HG03135 (cell line): ENCODE measurements around the gene RENBP.
A peak's percentile ranks its signal among the peaks of the same experiment; 100 is the strongest.

ENCODE experiments used
- ATAC-seq: cut with Tn5 transposase; IDR thresholded peaks from one replicate; pipeline ENCODE4 v1.9.1; 2021; ENCODE audit warnings: mild to moderate bottlenecking, moderate library complexity; ENCODE audit not compliant: unreplicated experiment

The RENBP gene

DNA sequence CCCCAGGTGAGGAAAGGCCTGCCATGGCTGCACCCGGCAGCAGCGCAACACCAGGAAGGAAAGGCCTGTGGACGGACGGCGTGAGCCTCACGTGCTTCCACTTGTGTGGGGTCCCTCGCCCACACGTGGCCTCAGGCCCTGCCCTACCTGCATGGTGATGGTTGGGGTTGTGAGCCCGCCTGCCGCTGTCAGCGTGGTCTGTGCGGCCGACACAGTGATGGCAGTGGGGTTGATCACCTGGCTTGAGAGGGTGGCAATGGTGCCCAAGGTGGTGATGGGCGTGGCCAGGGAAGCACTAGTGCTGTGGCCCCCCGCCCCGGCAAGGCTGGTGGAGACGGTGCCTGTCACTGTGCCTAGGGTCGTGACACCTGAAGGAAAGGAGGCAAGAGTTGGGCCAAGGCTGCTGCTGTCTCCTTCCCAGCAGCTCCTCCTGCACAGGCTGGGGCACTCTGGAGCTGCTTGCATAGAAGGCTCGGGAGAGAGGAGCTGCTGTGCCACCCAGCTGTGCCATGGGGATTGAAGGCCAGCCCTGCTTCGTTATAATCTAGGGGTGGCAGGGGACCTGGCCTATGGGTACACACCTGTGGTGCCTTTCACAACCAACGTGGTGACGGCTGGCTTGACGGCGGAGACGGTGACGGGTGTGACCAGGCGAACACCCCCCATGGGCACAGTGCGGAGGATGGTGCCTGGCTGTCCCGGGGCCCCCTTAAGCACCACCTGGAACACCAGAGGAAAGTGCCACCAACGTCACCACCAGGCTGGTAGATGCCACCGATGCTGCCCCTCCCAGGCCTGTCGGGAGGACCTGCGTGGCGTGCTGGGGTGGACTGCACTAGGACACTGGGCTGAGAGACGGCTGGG lies 11.8 kb upstream of the RENBP start:
- ATAC-seq, result no peak

DNA sequence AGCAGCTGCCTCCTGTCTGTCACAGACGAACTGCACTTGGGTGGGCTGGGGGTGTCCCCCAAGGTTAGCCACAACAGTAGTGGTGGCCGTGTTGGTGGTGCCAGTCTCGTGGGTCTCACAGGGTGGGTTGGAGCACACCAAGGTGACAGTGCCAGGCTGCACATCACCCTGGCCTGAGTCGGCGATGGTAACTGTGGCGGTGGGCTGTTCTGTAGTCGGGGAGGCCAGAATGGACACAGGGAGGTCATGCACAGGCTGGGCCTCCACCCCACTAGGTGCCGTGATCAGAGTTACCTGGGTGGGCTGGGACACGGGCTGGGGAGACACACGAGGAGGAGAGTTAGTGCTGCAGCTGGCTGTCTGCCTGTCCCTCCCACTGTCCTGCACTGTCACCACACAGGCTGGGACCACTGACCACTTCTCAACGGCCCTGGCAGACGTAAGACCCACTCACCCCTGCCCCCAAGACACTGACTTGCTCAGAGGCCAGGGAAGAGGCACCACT lies 10.8 kb upstream of the RENBP start:
- no peak for ATAC-seq

DNA sequence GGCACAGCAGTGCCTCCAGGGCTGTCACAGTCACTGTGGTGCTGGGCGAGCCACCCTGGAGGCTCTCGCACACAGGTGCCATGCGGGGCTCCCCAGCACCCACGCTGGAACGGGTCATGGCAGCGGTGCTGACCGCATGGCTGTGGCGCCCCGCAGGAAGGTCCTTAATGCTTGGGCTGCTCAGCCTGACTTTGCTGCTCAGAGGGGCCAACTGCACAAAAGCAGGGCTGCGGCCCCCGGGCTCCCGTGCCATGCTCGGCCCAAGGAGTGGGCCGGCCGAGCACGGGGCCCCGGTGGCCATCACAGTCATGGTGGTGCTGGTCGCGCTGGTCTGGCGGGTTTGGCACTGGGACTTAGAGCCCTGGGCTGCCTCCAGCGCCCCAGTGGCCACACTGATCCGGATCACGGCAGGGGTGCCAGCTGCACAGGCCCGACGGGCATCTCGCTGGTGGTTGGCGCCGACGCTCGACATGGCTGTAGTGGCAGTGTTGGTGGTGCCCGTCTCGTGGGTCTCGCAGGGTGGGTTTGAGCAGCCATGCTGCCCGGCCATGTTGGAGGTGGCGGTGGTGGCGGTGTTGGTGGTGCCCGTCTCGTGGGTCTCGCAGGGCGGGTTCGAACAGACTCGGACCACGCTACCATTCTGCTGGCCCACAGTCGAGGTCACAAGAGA lies 10.2 kb upstream of the RENBP start:
- no peak for ATAC-seq

DNA sequence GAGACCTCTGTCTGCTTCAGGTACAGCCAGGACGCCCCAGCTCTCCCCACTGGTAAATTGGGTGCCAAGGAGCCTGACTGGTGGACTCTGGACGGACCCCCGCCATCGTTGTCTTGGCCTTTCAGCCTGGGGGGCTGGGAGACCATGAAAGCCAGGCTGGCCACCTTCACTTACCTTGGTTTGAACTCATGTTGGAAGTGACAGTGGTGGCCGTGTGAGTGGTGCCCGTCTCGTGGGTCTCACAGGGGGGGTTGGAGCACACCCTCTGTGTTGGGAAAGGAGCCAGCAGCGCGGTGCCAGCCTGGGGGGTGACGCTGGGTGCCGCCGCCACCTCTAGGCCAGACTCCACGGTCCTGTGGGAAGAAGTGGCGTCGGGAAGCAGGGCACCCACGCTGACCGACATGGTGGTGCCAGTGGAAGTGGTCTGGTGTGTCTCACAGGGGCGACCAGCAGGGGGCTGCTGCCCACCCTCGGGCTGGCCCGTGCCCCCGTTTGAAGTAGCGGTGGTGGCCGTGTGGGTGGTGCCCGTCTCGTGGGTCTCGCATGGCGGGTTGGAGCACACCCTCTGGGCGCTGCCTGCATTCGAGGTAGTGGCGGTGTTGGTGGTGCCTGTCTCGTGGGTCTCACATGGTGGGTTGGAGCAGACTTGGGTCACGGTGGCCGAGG lies 9.6 kb upstream of the RENBP start:
- ATAC-seq, result no peak

DNA sequence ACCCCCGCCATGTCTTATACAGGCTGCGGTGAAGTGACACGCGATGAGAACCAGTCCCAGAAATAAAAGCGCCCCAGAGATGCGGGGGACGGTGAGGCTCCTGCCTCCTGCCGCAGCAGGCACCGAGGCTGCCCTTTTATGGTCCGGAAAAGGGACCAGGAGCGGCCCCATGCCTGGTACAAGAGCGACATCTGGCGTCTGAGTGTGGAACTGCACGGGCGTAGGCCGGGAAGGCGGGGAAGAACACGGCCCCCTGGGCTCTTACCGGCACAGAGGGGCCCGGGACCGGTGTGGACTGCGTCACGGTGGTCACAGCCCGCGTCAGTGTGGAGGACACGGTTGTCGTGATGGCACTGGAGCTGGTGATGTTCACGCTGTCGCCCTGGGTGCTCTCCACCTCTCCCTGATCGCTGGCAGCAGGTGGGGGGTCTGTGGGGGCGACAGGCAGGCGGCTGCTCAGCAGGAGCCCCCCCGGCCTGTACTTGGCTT lies 8.9 kb upstream of the RENBP start:
- ATAC-seq, result peak; percentile 60

DNA sequence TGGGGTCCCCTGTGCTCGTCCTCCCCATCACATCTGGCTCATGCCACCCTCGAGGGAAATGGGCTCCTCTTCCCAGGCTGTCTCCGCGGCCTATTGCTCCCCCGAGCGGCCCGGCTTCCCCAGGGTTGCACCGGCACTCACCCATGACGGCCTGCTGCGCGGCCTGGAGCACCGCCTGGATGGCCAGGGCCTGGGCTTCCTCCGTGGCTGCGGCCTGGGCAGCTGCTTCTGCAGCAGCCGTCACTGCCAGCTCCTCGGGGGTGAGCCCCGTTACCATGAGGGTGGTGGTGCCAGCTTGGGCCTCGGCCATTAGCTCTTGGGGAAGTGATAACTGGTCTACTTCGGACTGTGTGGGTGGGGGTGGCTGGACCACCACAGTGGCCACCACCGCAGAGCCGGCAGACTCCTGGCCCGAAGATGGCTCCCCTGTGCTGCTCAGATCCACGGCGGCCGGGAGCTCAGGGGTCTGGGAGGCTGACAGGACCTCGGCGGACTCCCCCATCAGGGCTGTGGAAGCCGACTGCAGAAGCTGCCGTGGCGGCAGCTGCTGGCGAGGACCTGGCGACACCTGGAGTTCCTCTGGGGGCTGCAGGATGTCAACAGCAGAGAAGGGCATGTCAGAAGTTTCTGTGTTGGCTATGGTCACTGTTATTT lies 8.1 kb upstream of the RENBP start:
- ATAC-seq, result no peak

DNA sequence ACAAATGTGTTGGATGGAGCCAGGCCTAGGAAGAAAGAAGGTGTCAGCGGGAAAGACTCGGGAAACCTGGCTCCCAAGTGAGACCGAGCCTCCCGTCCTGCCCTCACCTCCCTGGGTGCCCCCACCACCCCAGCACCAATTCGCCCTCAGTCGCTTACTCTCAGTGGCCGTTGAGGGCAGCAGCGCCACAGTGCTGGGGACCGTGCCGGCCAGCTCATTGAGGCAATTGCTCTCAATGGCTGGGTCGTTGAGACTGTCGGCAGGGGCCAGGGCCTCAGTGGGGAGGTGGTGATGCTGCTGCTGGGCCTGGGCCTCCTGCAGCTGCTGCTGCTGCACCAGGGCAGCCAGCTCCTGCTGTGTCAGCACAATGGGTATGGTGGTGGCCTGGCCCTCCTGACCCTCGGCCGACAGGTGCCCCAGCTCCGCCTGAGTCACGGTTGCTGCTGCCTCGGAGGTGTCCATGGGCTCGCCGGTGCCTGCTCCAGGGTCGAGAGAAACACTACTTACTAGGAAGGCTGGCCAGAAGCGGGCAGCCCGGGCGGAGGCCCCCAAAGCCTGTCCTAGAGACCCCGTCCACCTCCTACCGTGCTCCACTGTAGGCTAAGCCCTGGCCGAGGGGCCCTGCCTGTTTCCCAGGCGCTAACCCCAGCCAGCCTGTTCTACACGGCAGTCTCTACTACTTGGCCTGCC lies 7.4 kb upstream of the RENBP start:
- ATAC-seq, result no peak

DNA sequence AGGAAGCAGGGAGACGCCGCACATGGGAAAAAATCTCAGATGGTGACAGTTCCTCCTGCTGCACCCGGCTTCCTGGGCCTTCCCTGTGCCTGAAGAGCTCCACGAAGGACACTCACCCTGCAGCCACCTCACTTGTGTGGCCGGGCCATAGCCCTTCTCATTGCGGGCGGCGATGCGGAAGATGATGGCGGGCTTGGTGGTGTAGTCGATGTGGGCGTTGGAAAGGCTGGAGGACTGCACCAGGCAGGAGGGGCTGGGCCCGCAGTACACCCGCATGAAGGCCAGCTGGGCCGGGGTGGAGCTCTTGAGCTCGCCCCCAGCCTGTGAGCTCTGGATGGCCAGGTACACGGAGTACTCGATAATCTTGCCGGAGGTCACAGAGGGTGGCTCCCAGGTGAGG lies 5.7 kb upstream of the RENBP start:
- no peak for ATAC-seq

DNA sequence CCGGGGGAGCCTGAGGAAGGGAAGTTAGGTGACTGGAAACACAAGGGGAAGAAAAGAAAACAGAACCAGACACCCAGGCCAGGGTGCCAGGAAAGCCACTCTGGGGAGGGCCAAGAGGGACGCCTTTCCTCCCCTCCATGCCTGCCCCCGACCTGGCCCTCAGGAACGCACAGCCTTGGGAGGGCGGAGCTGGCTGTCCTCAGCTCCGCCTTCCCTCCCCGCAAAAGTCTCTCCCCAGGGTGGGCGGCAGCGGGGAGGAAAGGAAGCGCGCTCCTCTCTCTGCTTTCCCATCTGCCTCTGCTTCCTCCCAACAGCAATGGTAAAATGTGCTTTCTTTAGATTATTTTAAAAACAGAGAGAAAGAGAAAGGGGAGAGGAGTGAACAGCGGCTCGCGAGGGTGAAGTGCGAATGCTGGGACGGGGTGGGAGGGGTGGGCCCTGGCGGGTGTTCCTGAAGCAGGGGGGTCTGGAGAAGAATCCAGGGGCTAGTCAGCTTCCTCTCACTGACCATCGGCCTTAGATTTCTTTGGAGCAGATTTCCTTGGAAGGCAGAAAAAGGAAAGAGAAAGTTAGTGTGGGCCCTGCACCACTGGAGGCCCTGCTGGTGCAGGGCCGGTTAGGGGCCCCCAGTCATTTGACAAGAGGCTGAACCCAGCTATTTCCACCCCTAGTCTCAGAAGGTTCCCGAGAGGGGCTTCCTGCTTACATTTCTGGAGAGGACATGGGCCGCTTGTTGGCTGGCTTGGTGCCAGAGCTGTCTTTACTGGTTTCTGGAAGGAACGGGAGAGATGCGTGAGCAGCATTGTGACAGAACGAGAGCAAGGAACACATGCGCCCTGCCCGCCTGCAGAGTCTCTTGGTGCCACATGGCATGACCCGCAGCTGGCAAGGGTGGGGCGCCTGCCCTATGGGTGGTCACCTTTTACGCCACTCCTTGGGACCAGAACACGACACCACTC lies 4.7 kb upstream of the RENBP start:
- ATAC-seq, result no peak

DNA sequence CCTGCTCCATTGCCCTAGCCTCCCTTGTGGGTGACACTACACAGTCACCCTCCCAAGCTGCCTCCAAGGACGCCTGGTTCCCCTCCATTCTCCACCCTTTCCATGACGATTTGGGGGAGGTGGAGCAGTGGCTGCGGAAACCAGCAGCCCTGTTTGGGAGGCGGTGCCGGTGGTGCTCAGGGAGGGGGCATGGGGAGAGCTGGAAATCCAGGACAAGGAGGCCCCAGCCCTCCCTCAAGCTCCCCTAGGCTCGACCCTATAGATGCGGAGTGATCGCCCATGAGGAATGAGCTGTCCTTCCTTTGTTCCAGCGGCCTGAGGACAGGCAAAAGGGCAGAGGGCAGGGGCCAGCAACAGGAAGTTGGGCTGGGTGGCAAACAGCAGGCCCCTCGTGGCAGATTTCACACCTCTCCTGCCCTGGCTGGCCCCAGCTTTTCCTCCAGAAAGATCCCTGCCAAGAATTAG lies 3.6 kb upstream of the RENBP start:
- no peak for ATAC-seq

DNA sequence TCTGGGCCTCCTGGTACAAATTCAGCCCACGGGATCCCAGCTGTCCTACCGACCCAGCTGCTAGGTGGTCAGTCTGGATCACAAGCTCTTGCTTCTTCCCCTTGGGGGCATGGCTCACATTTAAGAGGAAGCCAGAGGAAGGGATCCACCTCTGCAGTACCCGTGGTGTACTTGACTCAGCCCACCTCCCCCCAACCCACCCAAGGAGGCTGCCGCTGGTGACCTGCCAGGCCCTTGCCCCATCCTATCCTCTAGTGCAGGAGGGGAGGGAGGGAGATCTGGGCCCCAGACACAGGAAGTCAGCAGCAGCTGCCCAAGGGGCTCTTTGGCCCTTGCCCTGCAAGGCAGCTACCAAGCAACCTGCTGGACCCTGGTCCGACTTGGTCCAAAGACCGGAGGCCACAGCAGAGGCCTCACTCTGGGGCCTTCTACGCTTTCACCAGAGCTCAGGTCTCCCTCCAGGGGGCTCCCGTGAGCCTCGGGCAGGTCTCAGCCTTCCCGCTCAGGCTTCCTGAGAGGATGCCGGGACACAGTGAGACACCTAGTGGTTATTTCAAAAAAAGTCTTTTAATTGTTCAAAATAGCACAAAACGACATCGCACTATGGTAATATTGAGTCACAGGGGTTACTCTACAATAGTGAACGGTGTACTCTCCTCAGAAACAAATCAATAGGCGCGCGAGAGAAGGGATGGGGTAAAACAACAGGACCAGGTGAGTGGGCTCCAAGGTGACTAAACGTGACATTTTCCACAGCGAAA lies 2.7 kb upstream of the RENBP start:
- ATAC-seq, result peak; percentile 72

DNA sequence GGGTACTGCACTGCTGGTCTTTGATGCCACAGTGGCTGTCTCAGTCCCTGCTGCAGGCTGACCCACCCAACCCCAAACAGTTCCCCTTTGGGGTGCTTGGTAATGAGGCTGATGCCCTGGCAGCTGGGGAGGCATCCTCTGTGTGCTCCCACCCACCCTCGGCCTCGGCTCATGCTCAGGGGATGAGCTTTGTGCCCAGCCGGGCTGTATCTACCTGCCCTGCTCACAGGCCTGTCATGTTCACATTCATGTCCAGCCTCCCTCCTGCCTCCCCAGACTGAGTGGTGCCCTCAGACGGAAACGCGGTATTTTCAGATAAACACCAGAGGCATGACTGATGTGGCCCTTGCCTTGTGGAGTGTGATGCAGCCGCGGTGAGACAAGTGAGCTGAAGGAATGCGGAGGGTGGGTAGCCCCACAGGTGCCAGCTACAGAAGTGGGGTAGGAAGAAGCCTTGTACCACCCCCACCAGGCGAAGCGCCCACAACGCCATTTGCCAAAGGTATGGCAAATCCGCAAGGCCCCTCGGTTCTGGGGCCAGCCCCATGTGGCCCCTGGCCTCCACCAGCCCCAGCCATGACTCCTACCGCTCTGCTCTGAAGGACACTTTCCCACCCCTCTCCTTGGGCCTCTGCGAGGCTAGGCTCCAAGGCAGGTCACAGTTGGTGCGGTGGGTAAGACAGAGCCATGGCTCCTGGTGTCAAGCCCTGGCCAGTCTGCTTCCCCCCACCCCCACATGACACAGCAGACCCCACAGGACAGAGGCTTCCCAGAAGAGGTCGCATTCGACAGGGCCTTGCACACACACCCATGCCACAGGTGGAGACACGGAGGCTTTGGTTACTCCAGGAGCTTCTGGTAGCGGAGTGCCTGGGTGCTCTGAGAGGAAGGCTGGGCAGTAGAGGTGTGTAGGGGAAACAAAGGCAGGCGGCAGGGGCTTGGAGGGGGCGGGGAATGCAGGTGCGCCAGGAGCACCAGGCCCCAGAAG lies 1.8 kb upstream of the RENBP start:
- ATAC-seq, result no peak

DNA sequence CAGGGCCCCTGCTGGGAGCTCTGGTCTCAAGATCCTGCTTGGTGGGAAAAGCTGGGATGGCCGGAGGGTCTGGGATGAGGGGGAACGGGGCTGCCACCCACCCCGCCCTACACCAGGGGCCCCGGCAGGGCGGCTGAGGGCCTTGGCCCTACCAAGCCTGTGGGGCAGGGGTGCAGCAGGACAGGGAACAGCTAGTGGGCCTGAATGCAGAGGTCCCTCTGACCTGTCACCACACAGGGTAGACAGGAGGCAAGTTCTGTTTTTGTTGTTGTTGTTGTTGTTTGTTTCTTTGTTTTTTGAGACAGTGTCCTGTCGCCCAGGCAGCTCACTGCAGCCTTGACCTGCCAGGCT lies 332 bp upstream of the RENBP start:
- ATAC-seq, result no peak

DNA sequence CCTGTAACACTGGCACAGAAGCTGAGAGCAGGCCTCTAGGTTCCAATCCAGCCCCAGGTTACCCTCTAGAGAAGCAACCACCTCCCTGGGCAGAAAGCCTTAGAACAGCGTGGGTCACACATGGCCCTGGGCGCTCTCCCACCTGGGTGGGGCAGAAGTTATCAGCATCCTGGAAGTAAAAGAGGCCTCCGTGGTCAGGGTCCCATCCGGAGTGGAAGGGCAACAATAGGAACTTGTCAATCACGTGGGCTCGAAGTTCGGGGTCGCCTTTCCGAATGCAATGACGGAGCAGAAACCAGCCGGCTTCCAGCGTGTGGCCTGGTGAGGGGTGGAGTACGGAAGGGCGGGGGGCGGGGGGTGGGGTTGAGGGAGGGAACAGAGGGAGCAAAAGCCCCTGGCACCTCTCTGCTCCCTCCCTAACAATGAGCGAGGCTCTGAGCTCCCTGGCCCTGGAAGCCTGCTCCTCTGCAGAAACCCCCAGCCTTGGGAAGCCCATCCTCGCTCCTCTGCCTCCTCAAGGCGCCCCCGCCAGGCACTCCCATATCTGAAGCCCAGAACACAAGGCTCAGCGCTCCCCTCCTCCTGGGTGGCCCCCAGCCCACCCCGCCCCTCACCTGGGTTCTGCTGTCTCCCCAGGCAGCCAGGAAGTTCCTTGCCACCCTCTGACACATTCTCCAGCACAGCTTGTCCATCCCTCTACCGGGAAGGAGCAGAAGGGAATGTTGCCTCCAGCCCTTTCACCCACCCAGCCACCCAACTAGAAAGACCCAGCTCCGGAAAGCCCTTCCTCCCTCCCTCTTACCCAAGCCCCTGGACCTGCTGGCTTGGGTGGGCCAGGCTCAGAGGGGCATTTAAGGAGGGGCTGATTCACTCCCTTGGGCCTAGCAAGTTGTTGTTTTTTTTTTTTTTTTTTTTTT lies 2.8 kb downstream of the RENBP start:
- no peak for ATAC-seq

DNA sequence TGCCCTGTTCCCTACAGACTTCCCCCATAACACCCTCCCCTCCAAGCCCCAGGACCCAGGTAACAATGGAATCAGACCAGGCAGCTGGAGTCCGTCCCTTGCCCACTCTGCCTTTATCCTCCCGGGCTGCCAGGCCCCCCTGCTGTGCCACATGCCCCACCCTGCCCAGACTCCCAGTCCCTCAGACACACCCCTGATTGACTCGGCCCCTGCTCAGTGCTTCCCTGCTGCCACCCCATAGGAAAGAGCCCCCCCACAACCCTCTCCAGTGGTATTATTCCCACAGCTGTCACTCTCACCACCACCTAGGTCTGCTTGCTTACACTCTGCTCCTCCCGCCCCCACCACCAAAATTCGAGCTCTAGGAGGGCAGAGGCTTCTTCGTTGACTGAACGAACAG lies 4.9 kb downstream of the RENBP start:
- no peak for ATAC-seq

DNA sequence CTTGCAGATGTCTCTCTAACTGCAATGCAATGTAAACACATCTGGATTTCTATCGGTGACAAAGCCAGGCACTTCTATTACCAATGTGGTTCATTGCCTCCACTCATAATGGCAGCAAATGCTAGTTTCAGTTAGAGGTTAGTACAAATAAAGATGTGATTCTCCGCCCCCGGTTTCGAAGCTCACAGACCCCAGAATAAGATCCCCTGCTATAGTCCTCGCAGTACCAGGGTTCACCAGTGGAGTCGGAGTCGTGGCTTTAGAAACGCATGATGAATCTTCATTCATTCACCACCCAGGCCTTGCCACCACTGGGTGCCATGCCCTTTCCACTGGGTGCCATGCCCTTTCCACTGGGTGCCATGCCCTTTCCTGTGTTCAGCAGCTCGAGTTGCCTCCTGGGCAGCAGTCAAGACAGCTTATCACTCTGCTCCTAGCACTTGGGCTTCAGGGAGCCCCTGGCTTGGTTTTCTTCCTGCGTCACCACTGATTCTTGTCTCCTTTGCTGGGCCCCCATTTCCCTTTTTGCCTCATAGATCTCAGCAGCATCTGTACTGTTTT lies 6.1 kb downstream of the RENBP start:
- no peak for ATAC-seq
